Muscle of arm (tissue), 12 donors: ENCODE measurements around the gene CNTROB. TPM values are rescaled to one million over a fixed set of nuclear protein-coding genes. Genes with fewer than 3 reads are reported as not detected.
"Not testable (repeated sequence)": the region's sequence is repeated elsewhere in the genome, so short reads cannot be mapped to it uniquely, and the experiment has no call there.

ENCODE experiments used
- DNase-seq: peaks from one replicate; pipeline ENCODE4 v3.0.0-alpha.2; 2013
- polyA plus RNA-seq, 12 donors: library from polyadenylated mRNA; unstranded; fragments of 120-200 nt; gene quantifications; one replicate each; pipeline ENCODE4 v1.2.1, GENCODE V29; 2013; ENCODE audit not compliant: insufficient read length in 12 of 12

Gene CNTROB
- polyA plus RNA-seq, 12 donors, result 24.9 to 62.8 (median 31.2) TPM; not detected in 1

- DNase-seq, result no peak
Measured at GRCh38 chr17:7940034-7940433, 8.0 kb downstream of the CNTROB start.

DNA sequence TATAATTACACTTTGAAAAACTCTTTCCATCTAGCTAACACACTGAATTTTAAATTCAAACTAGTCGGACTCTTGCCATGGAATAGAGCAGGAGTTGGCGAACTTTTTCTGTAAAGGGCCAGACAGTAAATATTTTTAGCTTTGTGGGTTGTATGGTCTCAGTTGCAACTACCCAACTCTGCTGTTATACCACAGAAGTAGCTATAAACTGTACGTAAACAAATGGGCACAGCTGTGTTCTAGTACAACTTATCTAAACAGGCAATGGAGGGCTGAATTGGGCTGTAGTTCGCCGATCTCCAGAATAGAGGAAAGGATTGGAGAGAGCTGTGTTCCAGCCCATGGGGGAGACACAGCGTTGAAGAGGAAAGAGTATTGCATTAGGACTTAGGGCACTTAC lies 8.7 kb downstream of the CNTROB start:
- DNase-seq, result no peak

- no peak for DNase-seq
Measured at GRCh38 chr17:7943291-7943690, 11.3 kb downstream of the CNTROB start.

DNA sequence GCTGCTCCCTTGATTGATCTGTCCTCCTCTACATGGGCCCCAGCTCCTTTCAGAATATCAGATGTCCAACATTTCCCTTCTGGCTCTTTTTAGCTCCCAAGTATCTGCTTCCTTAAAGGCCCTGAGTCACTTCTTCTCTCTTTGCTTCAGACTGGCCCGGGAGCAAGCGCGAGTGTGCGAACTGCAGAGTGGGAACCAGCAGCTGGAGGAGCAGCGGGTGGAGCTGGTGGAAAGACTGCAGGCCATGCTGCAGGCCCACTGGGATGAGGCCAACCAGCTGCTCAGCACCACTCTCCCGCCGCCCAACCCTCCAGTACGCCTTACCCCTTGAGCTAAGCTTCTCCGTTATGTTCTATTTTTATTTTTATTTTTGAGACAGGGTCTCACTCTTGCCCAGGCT lies 12.3 kb downstream of the CNTROB start:
- no peak for DNase-seq

DNA sequence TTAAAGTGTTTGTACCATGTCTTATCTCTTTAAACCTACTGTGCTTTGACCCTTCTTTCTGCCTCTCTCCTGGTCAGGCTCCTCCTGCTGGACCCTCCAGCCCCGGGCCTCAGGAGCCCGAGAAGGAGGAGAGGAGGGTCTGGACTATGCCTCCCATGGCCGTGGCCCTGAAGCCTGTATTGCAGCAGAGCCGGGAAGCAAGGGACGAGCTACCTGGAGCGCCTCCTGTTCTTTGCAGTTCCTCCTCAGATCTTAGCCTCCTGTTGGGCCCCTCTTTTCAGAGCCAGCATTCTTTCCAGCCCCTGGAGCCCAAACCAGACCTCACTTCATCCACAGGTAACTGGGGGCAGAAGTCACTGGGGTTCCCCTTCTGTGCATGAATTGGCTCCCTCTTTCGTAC lies 13.6 kb downstream of the CNTROB start:
- no peak for DNase-seq

- DNase-seq, result no peak
Measured at GRCh38 chr17:7946441-7946840, 14.4 kb downstream of the CNTROB start.

- DNase-seq, result no peak
Measured at GRCh38 chr17:7947651-7948050, 15.6 kb downstream of the CNTROB start.

- no peak for DNase-seq
Measured at GRCh38 chr17:7950578-7950977, 18.6 kb downstream of the CNTROB start.

GRCh38 chr17:7951143-7951792 lies 19.3 kb downstream of the CNTROB start:
- DNase-seq, result no peak

DNA sequence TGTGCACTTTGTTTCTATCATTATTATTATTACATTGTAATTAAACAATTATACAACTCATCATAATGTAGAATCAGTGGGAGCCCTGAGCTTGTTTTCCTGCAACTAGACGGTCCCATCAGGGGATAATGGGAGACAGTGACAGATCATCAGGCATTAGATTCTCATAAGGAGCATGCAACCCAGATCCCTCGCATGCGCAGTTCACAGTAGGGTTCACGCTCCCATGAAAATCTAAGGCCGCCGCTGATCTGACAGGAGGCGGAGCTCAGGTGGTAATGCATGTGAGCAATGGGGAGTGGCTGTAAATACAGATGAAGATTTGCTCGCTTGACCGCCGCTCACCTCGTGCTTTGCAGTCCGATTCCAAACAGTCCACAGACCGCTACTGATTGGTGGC lies 21.3 kb downstream of the CNTROB start:
- not testable (repeated sequence) for DNase-seq

DNA sequence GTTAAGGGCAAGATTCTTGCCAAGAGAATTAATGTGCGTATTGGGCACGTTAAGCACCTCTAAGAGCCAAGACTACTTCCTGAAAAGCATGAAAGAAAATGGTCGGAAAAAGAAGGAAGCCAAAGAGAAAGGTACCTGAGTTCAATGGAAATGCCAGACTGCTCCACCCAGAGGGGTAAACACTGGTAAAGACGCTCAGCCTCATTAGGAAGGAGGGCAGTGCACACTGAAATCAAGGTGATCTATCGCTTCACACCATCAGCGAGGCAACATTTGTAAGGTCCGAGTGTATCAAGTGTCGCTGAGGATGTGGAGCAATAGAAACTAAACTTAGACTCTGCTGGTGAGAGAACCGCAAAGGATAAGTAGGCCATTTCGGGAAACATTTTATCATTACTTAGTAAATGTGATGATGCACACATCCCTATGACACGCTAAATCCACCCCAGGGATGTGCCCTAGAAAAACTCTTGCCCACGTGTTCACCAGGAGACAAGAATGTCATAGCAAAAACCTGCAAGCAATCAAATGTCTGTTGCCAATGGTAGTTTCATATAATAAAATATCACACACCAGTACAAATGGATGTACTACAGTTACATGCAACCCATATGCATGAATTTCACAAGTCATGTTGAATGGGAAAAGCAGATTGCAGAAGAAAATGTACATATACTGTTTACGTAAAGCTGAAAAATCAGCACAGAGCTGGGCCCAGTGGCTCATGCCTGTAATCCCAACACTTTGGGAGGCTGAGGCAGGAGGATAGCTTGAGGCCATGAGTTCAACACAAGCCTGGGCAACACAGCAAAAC lies 23.6 kb downstream of the CNTROB start:
- DNase-seq, result no peak

DNA sequence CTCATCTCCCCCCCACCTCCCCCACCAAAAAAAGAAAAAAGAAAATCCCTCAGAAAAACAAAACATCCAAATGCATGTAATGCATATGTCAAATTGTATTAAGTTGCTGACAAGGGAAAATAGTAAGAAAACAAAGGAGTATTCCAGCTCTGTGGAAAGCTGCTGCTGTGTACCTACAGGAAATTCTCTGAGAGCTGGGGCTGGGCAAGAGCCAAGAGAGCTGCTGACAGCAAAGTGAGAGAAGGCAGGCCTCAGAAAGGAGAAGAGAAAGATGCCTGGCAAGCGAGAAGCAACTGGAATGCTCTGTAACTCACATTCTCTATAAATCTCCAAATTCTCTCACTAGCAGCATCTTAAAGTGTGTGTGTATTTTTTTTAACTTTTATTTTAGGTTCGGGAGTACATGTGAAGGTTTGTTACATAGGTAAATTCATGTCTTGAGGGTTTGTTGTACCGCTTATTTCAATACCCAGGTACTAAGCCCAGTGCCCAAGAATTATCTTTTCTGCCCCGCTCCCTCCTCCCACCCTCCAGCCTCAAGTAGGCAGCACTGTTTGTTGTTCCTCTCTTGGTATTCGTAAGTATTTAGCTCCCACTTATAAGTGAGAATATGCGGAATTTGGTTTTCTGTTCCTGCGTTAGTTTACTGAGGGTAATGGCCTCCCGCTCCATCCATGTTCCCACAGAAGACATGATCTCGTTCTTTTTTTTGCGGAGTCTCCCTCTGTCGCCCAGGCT lies 24.4 kb downstream of the CNTROB start:
- DNase-seq, result peak; percentile 25

DNA sequence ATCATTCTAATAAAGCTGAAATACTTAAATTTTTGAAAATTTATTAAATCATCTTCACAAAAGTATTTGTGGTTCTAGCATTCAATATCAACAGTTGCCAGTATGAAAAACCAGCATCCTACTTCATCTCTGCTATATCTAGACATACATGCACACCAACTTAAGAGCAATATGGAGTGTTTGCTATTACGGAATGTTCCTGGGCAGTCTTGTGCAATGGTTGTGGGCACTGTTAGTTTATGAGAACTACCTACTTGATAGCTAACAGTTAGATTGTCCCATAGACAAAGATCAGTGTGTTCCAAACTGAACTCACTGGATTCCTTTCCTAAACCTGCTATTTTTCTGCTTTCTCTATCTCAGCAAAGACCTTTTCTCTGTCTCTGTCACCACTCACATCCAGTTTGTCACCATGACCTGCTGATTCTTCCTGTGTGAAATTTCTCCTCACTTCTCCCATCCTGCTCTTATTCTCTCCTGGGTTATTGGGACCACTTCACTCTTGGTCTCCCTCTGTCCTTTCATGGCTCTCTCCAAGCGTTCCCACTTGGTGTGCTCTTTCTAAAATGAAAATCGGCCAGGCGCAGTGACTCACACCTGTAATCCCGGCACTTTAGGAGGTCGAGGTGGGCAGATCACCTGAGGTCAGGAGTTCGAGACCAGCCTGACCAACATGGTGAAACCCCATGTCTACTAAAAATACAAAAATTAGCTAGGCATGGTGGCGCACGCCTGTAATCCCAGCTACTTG lies 27.7 kb downstream of the CNTROB start:
- DNase-seq, result no peak

DNA sequence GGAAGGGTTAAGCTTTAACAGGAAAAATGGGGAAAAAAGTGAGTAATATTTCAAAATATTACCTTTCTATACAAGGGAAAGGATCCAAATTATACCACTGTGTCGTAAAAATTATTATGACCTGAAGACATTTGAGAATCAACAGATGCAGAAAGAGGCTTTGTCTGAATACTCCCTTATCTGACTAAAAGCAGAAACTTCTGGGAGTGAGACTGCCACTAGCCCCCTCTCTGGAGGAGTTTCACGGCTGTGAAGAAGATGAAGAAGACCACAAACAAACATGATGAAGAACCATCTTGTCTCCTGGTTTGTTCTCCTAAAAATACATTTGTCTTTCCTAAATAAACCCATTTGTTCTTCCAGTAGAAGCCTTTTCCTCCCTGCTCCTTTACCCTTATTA lies 29.4 kb downstream of the CNTROB start:
- DNase-seq, result no peak

- DNase-seq, result no peak
Measured at GRCh38 chr17:7967751-7968150, 35.7 kb downstream of the CNTROB start.

GRCh38 chr17:7969433-7969832 lies 37.4 kb downstream of the CNTROB start:
- no peak for DNase-seq

DNA sequence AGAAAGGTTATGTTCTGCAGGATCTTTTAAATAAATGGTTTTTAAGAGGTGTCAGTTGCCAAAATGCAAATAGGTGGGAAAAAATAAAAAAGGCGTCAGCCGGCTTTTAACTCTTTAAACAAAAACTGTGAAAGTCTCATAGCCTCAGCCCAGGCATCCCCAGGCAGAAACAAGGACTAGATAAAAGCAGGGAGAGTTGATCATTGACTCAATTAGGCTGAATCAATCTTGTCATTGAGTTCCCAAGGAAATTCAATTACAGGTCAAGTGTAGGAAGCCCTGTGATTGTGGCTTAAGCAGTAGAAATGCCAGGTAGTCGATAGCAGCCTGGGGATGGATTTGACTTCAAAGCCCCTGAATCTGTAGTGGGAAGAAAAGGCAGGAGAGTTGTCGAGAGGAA lies 39.6 kb downstream of the CNTROB start:
- no peak for DNase-seq

DNA sequence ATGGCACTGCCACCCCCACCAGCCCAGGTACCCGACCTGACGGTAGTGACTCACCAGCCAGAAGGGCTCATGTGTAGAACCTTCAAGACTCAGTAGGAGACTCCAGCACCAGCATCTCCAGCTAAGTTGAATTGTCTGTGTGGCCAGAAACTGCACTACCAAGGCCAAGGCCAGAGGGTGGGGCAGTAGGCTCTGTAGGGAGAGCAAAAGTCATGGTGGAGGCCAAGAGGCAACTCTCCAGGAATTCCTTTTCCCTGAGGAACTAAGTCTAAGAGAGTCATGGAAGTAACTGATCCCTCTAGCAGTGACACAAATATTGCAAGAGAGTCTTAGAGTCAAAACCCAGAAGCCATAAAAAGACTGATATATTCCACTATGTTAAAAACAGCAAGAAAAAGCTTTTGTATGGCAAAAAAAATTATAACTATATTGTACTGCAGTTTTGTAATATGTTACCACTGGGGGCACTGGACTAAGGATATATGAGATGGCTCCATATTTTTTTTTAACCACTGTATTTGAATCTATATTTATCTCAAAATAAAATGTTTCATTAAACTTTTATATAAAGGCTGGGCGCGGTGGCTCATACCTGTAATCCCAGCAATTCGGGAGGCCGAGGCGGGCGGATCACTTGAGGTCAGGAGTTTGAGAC lies 40.3 kb downstream of the CNTROB start:
- DNase-seq, result no peak

GRCh38 chr17:7974638-7975131 lies 42.7 kb downstream of the CNTROB start:
- DNase-seq, result no peak

- DNase-seq, result no peak
Measured at GRCh38 chr17:7977039-7977438, 45.0 kb downstream of the CNTROB start.

DNA sequence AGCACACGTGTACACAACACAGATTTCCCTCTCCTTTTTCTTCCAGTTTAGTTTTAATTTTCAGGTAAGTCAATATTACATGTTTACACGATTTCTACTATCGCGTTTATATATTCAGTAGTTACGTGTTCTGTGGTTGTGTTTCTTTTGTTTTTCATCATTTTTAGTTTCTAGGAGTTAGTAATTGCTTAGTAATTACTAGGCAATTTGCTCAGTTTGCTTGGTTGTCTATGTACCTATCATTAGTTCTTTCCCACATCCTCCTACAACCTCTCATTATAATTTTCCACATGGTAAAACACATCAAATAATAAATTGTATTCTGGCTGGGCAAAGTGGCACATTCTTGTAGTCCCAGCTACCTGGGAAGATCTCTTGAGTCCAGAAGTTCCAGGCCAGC lies 45.8 kb downstream of the CNTROB start:
- no peak for DNase-seq
